PC-3 (cell line): ENCODE data around the gene POLD4.

Source experiments
- CTCF ChIP-seq: fragments of 300-600 bp; sonication (generic); conservative IDR thresholded peaks from 2 replicates; pipeline ENCODE4 v1.5.1; 2017; ENCODE audit warnings: antibody characterized with exemption, low read depth, mild to moderate bottlenecking, low read length
- EZH2 ChIP-seq: fragments of 300-600 bp; sonication (generic); IDR thresholded peaks from one replicate; pipeline ENCODE4 v1.6.1; 2017; ENCODE audit warnings: antibody characterized with exemption, mild to moderate bottlenecking, low read length; ENCODE audit not compliant: unreplicated experiment

GRCh38 chr11:67373648-67374570 lies 20.6 kb upstream of the POLD4 start:
- TF ChIP-seq CTCF (peak; percentile 64), EZH2 (no peak)
